A549 (cell line): ENCODE measurements around the gene THUMPD1. TPM values are rescaled to one million over a fixed set of nuclear protein-coding genes. Genes with fewer than 3 reads are reported as not detected.

Experiments
- ATAC-seq, 2 experiments: fragments of 200-7000 bp in 1 of 2; fragments of >200 bp in 1 of 2; cut with Nextera tagmentation in 1 of 2; cut with Tn5 transposase in 1 of 2; 3 replicates each; pipeline versions ENCODE4 v1.8.0 to v1.9.1; 2018 to 2020; ENCODE audit warnings: mild to moderate bottlenecking in 1 of 2, moderate library complexity in 1 of 2
- CTCF ChIA-PET: fragments of 300-600 bp; sonication (Branson Sonifier 250); formaldehyde crosslinking; extraction: SDS; loops from one replicate; lab custom pipeline; 2021; ENCODE audit warnings: antibody characterized with exemption, inconsistent platforms; lab: Yijun Ruan, JAX
- POLR2A ChIA-PET: fragments of 350-600 bp; formaldehyde crosslinking; extraction: SDS; loops from one replicate; lab custom pipeline; 2021; ENCODE audit warnings: antibody characterized with exemption, inconsistent platforms; lab: Yijun Ruan, JAX
- DNase-seq, 2 experiments: peaks; one replicate each; pipeline versions ENCODE4 v3.0.0 to v3.0.0-alpha.2; 2011 to 2016; ENCODE audit warnings: low read depth in 1 of 2, low spot score in 1 of 2
- FAIRE-seq: peaks from 2 replicates; lab custom pipeline; 2011; peaks lifted over from hg19 to GRCh38; lab: Jason Lieb, UNC
- H3K27ac ChIP-seq, 2 experiments: fragments of >200 bp; sonication (Bioruptor Twin); formaldehyde crosslinking; 3 replicates each; pipeline ENCODE4 v1.5.1; 2016 to 2017
- H3K4me1 ChIP-seq: fragments of >200 bp; sonication (Bioruptor Twin); formaldehyde crosslinking; 3 replicates; pipeline ENCODE4 v1.6.1; 2016
- H3K4me2 ChIP-seq: fragments of >200 bp; sonication (Bioruptor Twin); formaldehyde crosslinking; 3 replicates; pipeline ENCODE4 v1.6.1; 2016
- H3K4me3 ChIP-seq: fragments of >200 bp; sonication (Bioruptor Twin); formaldehyde crosslinking; 3 replicates; pipeline ENCODE4 v1.5.1; 2016
- H3K9me3 ChIP-seq: fragments of >200 bp; sonication (Bioruptor Twin); formaldehyde crosslinking; 3 replicates; pipeline ENCODE4 v1.6.1; 2016
- ATOH8 ChIP-seq: fragments of 250-450 bp; sonication (Bioruptor Pico); IDR thresholded peaks from 2 replicates; pipeline ENCODE4 v1.5.0; 2020; ENCODE audit warnings: low read depth, mild to moderate bottlenecking, moderate library complexity
- BHLHE40 ChIP-seq: IDR thresholded peaks from 2 replicates; pipeline ENCODE4 v1.6.1; 2012; ENCODE audit warnings: low read depth, low read length, inconsistent platforms
- CHD2 ChIP-seq: fragments of 150-350 bp; IDR thresholded peaks from 2 replicates; pipeline ENCODE4 v1.6.1; 2014; ENCODE audit warnings: low read length; ENCODE audit not compliant: partially characterized antibody
- CHD4 ChIP-seq: fragments of 200-600 bp; sonication (generic); IDR thresholded peaks from 2 replicates; pipeline ENCODE4 v1.6.1; 2016; ENCODE audit warnings: antibody characterized with exemption, mild to moderate bottlenecking, borderline replicate concordance
- E2F6 ChIP-seq: IDR thresholded peaks from 2 replicates; pipeline ENCODE4 v1.6.1; 2012; ENCODE audit warnings: low read depth, borderline replicate concordance
- EHF ChIP-seq: fragments of 250-450 bp; sonication (Bioruptor Pico); IDR thresholded peaks from 2 replicates; pipeline ENCODE4 v1.5.0; 2020; ENCODE audit warnings: mild to moderate bottlenecking
- EP300 ChIP-seq, 2 experiments: fragments of >200 bp; sonication (Bioruptor Twin); formaldehyde crosslinking; IDR thresholded peaks; 2 replicates in 1 of 2; 3 replicates in 1 of 2; pipeline ENCODE4 v1.6.1; 2016 to 2017
- ESRRA ChIP-seq: fragments of 150-350 bp; IDR thresholded peaks from 2 replicates; pipeline ENCODE4 v1.6.1; 2014; ENCODE audit warnings: mild to moderate bottlenecking, low read length, borderline replicate concordance
- FOSL2 ChIP-seq, 2 experiments: fragments of 450-650 bp in 1 of 2; fragments of >200 bp in 1 of 2; sonication (Bioruptor Twin) in 1 of 2; formaldehyde crosslinking; IDR thresholded peaks; 2 replicates each; pipeline versions ENCODE4 v1.5.0 to v1.6.1; 2016 to 2020; ENCODE audit warnings: mild to moderate bottlenecking in 1 of 2, moderate library complexity in 1 of 2
- FOXS1 ChIP-seq: fragments of 250-450 bp; sonication (Bioruptor Pico); IDR thresholded peaks from 2 replicates; pipeline ENCODE4 v1.5.0; 2020; ENCODE audit warnings: mild to moderate bottlenecking, moderate library complexity
- GATA3 ChIP-seq: IDR thresholded peaks from 2 replicates; pipeline ENCODE4 v1.6.1; 2012; ENCODE audit warnings: borderline replicate concordance
- HDAC2 ChIP-seq: fragments of 200-600 bp; sonication (generic); IDR thresholded peaks from 2 replicates; pipeline ENCODE4 v1.6.1; 2016
- HEYL ChIP-seq: fragments of 250-450 bp; sonication (Bioruptor Pico); IDR thresholded peaks from 2 replicates; pipeline ENCODE4 v1.8.0; 2021; ENCODE audit warnings: mild to moderate bottlenecking, moderate library complexity
- HOXA7 ChIP-seq: fragments of 250-450 bp; sonication (Bioruptor Pico); IDR thresholded peaks from 2 replicates; pipeline ENCODE4 v1.5.0; 2020; ENCODE audit warnings: mild to moderate bottlenecking, moderate library complexity
- HOXB5 ChIP-seq: fragments of 250-450 bp; sonication (Bioruptor Pico); IDR thresholded peaks from 2 replicates; pipeline ENCODE4 v1.5.0; 2020; ENCODE audit warnings: mild to moderate bottlenecking, moderate library complexity
- KDM1A ChIP-seq: fragments of 200-600 bp; sonication (generic); IDR thresholded peaks from 2 replicates; pipeline ENCODE4 v1.6.1; 2016; ENCODE audit warnings: low read depth, mild to moderate bottlenecking
- KDM5A ChIP-seq: fragments of 200-600 bp; sonication (generic); IDR thresholded peaks from 2 replicates; pipeline ENCODE4 v1.6.1; 2016; ENCODE audit warnings: antibody characterized with exemption, mild to moderate bottlenecking
- MAFK ChIP-seq: fragments of 450-650 bp; IDR thresholded peaks from 2 replicates; pipeline ENCODE4 v1.6.1; 2014; ENCODE audit not compliant: partially characterized antibody
- MAZ ChIP-seq: fragments of 150-350 bp; IDR thresholded peaks from 2 replicates; pipeline ENCODE4 v1.6.1; 2014; ENCODE audit warnings: antibody characterized with exemption, low read depth, low read length, borderline replicate concordance
- MYC ChIP-seq: IDR thresholded peaks from 2 replicates; pipeline ENCODE4 v1.6.1; 2012; ENCODE audit warnings: mild to moderate bottlenecking, inconsistent platforms, low read length, improper control_type of control experiment, borderline replicate concordance
- NPAS2 ChIP-seq: fragments of 250-450 bp; sonication (Bioruptor Pico); IDR thresholded peaks from 2 replicates; pipeline ENCODE4 v1.8.0; 2022; ENCODE audit warnings: mild to moderate bottlenecking, moderate library complexity, borderline replicate concordance
- PBX3 ChIP-seq: IDR thresholded peaks from 2 replicates; pipeline ENCODE4 v1.6.1; 2012
- PHF8 ChIP-seq: fragments of 200-600 bp; sonication (generic); IDR thresholded peaks from 2 replicates; pipeline ENCODE4 v1.6.1; 2016; ENCODE audit warnings: low read depth, mild to moderate bottlenecking, antibody characterized with exemption, moderate library complexity, borderline replicate concordance
- POLR2AphosphoS2 ChIP-seq: conservative IDR thresholded peaks from 2 replicates; pipeline ENCODE4 v1.6.1; 2012; ENCODE audit warnings: low read length, improper control_type of control experiment, inconsistent platforms
- RARB ChIP-seq: fragments of 250-450 bp; sonication (Bioruptor Pico); IDR thresholded peaks from 2 replicates; pipeline ENCODE4 v1.8.0; 2021; ENCODE audit warnings: mild to moderate bottlenecking, moderate library complexity
- TP53 ChIP-seq: fragments of 250-450 bp; sonication (Bioruptor Pico); IDR thresholded peaks from 2 replicates; pipeline ENCODE4 v1.5.0; 2021; ENCODE audit warnings: mild to moderate bottlenecking, moderate library complexity
- ZC3H11A ChIP-seq: fragments of 450-650 bp; IDR thresholded peaks from 2 replicates; pipeline ENCODE4 v1.6.1; 2014; ENCODE audit warnings: antibody characterized with exemption, mild to moderate bottlenecking
- ZFP36 ChIP-seq: fragments of 450-650 bp; IDR thresholded peaks from 2 replicates; pipeline ENCODE4 v1.6.1; 2014; ENCODE audit warnings: borderline replicate concordance; ENCODE audit not compliant: partially characterized antibody
- ZNF302 ChIP-seq: fragments of 250-450 bp; sonication (Bioruptor Pico); IDR thresholded peaks from 2 replicates; pipeline ENCODE4 v1.9.0; 2021; ENCODE audit warnings: inconsistent platforms, mild to moderate bottlenecking, moderate library complexity
- ZSCAN20 ChIP-seq: fragments of 250-450 bp; sonication (Bioruptor Pico); IDR thresholded peaks from 2 replicates; pipeline ENCODE4 v1.8.0; 2022; ENCODE audit warnings: mild to moderate bottlenecking, moderate library complexity
- WGBS: methylation state at CpG from one replicate; pipeline ENCODE4 v1.1.6; 2017; ENCODE audit errors: missing lambda C conversion rate; 5-methylcytosine and 5-hydroxymethylcytosine counted together
- polyA plus RNA-seq, 4 experiments: library from polyadenylated mRNA; depleted of rRNA in 3 of 4; stranded (reverse); fragments of >200 nt; fragmentation: RNase III in 1 of 4; extraction: RNeasy Plus Mini Kit Qiagen cat#74134 plus additional on column Dnase treatment in 1 of 4; gene quantifications; 2 replicates in 3 of 4; 3 replicates in 1 of 4; pipeline ENCODE4 v1.2.3, GENCODE V29; 2011 to 2017
- TF ChIP-seq, protein P1 (sequence below): fragments of >200 bp; sonication (Bioruptor Twin); formaldehyde crosslinking; IDR thresholded peaks from 2 replicates; pipeline ENCODE4 v1.6.1; 2016
- TF ChIP-seq, protein P2 (sequence below): fragments of >200 bp; sonication (Bioruptor Twin); formaldehyde crosslinking; IDR thresholded peaks from 3 replicates; pipeline ENCODE4 v1.5.1; 2016

The THUMPD1 gene
- polyA plus RNA-seq, 2 of the 4 experiments (the other 2 are of a cell fraction) = 27.8 to 47.7 TPM

GRCh38 chr16:20727181-20727580 is 14.4 kb downstream of the THUMPD1 start:
- Histone ChIP-seq H3K4me2 (no peak overlapping the region), H3K4me3 (no peak overlapping the region), H3K4me1 (no peaks in the 10 kb centered on the region), H3K27ac (no peak overlapping the region), H3K9me3 (no peaks in the 10 kb centered on the region)
- TF ChIP-seq FOXS1 = no peak
- TF ChIP-seq, protein P1, sequence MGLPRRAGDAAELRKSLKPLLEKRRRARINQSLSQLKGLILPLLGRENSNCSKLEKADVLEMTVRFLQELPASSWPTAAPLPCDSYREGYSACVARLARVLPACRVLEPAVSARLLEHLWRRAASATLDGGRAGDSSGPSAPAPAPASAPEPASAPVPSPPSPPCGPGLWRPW = no peak
- no peak for TF ChIP-seq NPAS2 (CRISPR knock-in tag)
- no peak for TF ChIP-seq ZC3H11A
- TF ChIP-seq EP300 (IDR thresholded peaks at IDR 0.05) = no peak
- TF ChIP-seq HOXA7 (CRISPR knock-in tag) = no peak
- no peak for TF ChIP-seq MYC
- TF ChIP-seq ZFP36 = no peak
- TF ChIP-seq PHF8 = no peak
- no peak for TF ChIP-seq HEYL (CRISPR knock-in tag)
- no peak for TF ChIP-seq E2F6
- TF ChIP-seq, protein P2, sequence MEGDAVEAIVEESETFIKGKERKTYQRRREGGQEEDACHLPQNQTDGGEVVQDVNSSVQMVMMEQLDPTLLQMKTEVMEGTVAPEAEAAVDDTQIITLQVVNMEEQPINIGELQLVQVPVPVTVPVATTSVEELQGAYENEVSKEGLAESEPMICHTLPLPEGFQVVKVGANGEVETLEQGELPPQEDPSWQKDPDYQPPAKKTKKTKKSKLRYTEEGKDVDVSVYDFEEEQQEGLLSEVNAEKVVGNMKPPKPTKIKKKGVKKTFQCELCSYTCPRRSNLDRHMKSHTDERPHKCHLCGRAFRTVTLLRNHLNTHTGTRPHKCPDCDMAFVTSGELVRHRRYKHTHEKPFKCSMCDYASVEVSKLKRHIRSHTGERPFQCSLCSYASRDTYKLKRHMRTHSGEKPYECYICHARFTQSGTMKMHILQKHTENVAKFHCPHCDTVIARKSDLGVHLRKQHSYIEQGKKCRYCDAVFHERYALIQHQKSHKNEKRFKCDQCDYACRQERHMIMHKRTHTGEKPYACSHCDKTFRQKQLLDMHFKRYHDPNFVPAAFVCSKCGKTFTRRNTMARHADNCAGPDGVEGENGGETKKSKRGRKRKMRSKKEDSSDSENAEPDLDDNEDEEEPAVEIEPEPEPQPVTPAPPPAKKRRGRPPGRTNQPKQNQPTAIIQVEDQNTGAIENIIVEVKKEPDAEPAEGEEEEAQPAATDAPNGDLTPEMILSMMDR = no peak
- TF ChIP-seq POLR2AphosphoS2 = no peak
- TF ChIP-seq HDAC2 = no peak
- TF ChIP-seq MAZ = no peak
- no peak for TF ChIP-seq TP53 (CRISPR knock-in tag)
- no peak for TF ChIP-seq GATA3
- no peak for TF ChIP-seq HOXB5 (CRISPR knock-in tag)
- TF ChIP-seq ATOH8 (CRISPR knock-in tag) = no peak
- TF ChIP-seq KDM1A = no peak
- DNase-seq (no peak), FAIRE-seq (no peak), ATAC-seq (no peak)
- ChIA-PET CTCF (no interaction called here), POLR2A (no interaction called here)
- WGBS = 54% methylated on average over 3 of the region's 3 CpGs

DNA sequence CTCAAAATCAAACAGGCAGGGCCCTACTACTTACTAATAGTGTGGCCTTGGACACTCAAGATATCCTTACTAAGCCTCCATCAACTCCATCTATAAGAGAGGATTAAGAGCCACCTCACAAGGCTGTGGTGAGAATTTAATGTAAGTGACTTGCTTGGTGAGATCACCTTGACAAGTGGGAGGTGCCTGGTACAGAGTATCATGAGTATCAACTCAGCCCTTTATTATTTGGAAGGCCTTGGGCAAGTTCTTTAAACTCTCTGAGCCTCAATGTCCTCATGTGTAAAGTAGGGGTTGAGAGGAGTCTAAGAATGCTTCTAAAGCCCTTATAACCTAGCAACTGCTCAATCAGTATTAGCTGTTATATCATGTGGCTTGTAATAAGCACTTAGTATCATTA is 15.0 kb downstream of the THUMPD1 start:
- ChIA-PET CTCF (no interaction called here), POLR2A (no interaction called here)
- no peak for FAIRE-seq

More for the DNA sequence above, 15.0 kb downstream of the THUMPD1 start:
- no peak overlapping the region for H3K27ac ChIP-seq
- TF ChIP-seq, protein P2 = no peak
- TF ChIP-seq EHF (CRISPR knock-in tag) = no peak
- no peak for TF ChIP-seq CHD4
- TF ChIP-seq FOSL2 (IDR thresholded peaks at IDR 0.05) = no peak
- TF ChIP-seq FOSL2 (CRISPR knock-in tag; IDR thresholded peaks at IDR 0.05) = no peak
- TF ChIP-seq ZSCAN20 (CRISPR knock-in tag) = no peak
- no peak for TF ChIP-seq FOXS1
- no peak for TF ChIP-seq ESRRA
- TF ChIP-seq HOXB5 (CRISPR knock-in tag) = no peak
- TF ChIP-seq PHF8 = no peak
- no peak for TF ChIP-seq PBX3
- no peak for TF ChIP-seq KDM5A
- no peak for TF ChIP-seq TP53 (CRISPR knock-in tag)
- TF ChIP-seq, protein P1 = no peak
- TF ChIP-seq BHLHE40 = no peak
- TF ChIP-seq ZNF302 (CRISPR knock-in tag) = no peak
- TF ChIP-seq RARB (CRISPR knock-in tag) = no peak
- no peak for TF ChIP-seq MAFK
- TF ChIP-seq CHD2 = no peak
- no peak for TF ChIP-seq HOXA7 (CRISPR knock-in tag)
- TF ChIP-seq, all 56 proteins: peak for 0
- DNase-seq = no peak
- Histone ChIP-seq H3K4me3 (no peak overlapping the region), H3K4me1 (no peaks in the 10 kb centered on the region), H3K4me2 (no peak overlapping the region), H3K9me3 (no peaks in the 10 kb centered on the region)
- ATAC-seq = no peak
